GM18951 (cell line): ENCODE data around the gene STEAP4.

Experiments used
- POLR2A ChIP-seq: IDR thresholded peaks from 4 replicates; pipeline ENCODE4 v1.6.1; 2011; ENCODE audit warnings: mild to moderate bottlenecking; ENCODE audit not compliant: insufficient read length, insufficient read depth; ENCODE audit errors: extremely low read depth
- in situ Hi-C: fragments of 300-500 bp; cut with MboI; formaldehyde crosslinking; loops from one replicate; pipeline ENCODE4 v1.12.0; 2022; ENCODE audit warnings: low sequenced_read_pairs, mixed read lengths, inconsistent platforms; ENCODE audit not compliant: unreplicated experiment

The STEAP4 gene

GRCh38 chr7:88244258-88244657 lies 62.4 kb downstream of the STEAP4 start:
- in situ Hi-C loops = no loop called here
- TF ChIP-seq POLR2A = no peak

- in situ Hi-C loops = no loop called here
- no peak for TF ChIP-seq POLR2A
These were observed 63.3 kb downstream of the STEAP4 start for GRCh38 chr7:88243345-88243909.

GRCh38 chr7:88239852-88240251 lies 66.8 kb downstream of the STEAP4 start:
- TF ChIP-seq POLR2A = no peak
- in situ Hi-C loops = no loop called here

- in situ Hi-C loops = no loop called here
These were observed 72.9 kb downstream of the STEAP4 start for GRCh38 chr7:88233828-88234227.

GRCh38 chr7:88230646-88231045 lies 76.0 kb downstream of the STEAP4 start:
- TF ChIP-seq POLR2A = no peak
- in situ Hi-C loops = no loop called here

More at GRCh38 chr7:88233828-88234227, 72.9 kb downstream of the STEAP4 start:
- TF ChIP-seq POLR2A = no peak

- in situ Hi-C loops = no loop called here
- no peak for TF ChIP-seq POLR2A
These were observed 77.2 kb downstream of the STEAP4 start for GRCh38 chr7:88229302-88229995.

- TF ChIP-seq POLR2A = no peak
- in situ Hi-C loops = no loop called here
These were observed 79.7 kb downstream of the STEAP4 start for GRCh38 chr7:88226886-88227516.

- no peak for TF ChIP-seq POLR2A
- in situ Hi-C loops = no loop called here
These were observed 80.5 kb downstream of the STEAP4 start for GRCh38 chr7:88226201-88226600.

GRCh38 chr7:88224601-88225275 lies 82.0 kb downstream of the STEAP4 start:
- TF ChIP-seq POLR2A = no peak
- in situ Hi-C loops = no loop called here

GRCh38 chr7:88223265-88223664 lies 83.4 kb downstream of the STEAP4 start:
- TF ChIP-seq POLR2A = no peak

More at GRCh38 chr7:88223265-88223664, 83.4 kb downstream of the STEAP4 start:
- in situ Hi-C loops = no loop called here
